SH-SY5Y (cell line): ENCODE results near the gene RSF1.

Experiments used
- GATA2 ChIP-seq: IDR thresholded peaks from 2 replicates; pipeline ENCODE4 v1.6.1; 2011; ENCODE audit warnings: mild to moderate bottlenecking, low read depth, low read length
- GATA3 ChIP-seq: IDR thresholded peaks from 2 replicates; pipeline ENCODE4 v1.6.1; 2011; ENCODE audit warnings: low read depth, mild to moderate bottlenecking, low read length, moderate library complexity

- no peak for TF ChIP-seq GATA2
- no peak for TF ChIP-seq GATA3
These were observed 5.7 kb downstream of the RSF1 start for GRCh38 chr11:77814848-77815247.
